Subcutaneous adipose tissue (tissue), 4 donors: ENCODE data around the gene PBX1. TPM values are rescaled to one million over a fixed set of nuclear protein-coding genes. Genes with fewer than 3 reads are reported as not detected.

ENCODE experiments used
- total RNA-seq, 4 donors: library from RNA; depleted of rRNA; stranded (reverse); fragments of >200 nt; gene quantifications; one replicate each; pipeline ENCODE4 v1.1.0, GENCODE V29; 2016
- TF ChIP-seq, protein P1 (sequence below): fragments of 450-650 bp; IDR thresholded peaks from one replicate; pipeline ENCODE4 v1.5.1; 2016; ENCODE audit warnings: low read depth, mild to moderate bottlenecking, control low read depth, antibody characterized with exemption, moderate library complexity

PBX1 gene
- total RNA-seq, 4 donors from 2014 or later, result 36.5 to 61.1 (median 54.2) TPM

GRCh38 chr1:164564378-164564777 lies 5.4 kb downstream of the PBX1 start:
- TF ChIP-seq, protein P1, sequence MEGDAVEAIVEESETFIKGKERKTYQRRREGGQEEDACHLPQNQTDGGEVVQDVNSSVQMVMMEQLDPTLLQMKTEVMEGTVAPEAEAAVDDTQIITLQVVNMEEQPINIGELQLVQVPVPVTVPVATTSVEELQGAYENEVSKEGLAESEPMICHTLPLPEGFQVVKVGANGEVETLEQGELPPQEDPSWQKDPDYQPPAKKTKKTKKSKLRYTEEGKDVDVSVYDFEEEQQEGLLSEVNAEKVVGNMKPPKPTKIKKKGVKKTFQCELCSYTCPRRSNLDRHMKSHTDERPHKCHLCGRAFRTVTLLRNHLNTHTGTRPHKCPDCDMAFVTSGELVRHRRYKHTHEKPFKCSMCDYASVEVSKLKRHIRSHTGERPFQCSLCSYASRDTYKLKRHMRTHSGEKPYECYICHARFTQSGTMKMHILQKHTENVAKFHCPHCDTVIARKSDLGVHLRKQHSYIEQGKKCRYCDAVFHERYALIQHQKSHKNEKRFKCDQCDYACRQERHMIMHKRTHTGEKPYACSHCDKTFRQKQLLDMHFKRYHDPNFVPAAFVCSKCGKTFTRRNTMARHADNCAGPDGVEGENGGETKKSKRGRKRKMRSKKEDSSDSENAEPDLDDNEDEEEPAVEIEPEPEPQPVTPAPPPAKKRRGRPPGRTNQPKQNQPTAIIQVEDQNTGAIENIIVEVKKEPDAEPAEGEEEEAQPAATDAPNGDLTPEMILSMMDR, result no peak

- TF ChIP-seq, protein P1, result no peak
These were observed 6.4 kb downstream of the PBX1 start for GRCh38 chr1:164565357-164565756.

DNA sequence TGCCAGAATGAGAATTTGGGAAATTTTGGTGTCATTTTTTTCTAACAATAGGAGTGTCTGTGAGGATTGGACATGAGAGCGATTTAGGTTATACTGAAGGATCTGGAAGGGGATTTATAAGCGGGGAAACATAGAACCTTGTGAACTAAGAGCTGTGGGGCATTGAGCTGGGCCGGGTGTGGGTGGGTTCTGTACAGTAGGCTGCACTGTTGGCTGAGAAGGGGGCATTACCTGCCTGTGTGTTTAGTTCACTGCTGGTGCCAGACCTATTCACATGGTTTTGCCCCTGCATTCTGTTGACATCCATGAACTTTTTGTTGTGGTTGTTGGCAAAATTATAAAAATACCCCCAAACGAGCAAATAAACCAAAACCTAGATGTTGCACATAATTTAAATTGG lies 8.8 kb downstream of the PBX1 start:
- TF ChIP-seq, protein P1, result no peak

DNA sequence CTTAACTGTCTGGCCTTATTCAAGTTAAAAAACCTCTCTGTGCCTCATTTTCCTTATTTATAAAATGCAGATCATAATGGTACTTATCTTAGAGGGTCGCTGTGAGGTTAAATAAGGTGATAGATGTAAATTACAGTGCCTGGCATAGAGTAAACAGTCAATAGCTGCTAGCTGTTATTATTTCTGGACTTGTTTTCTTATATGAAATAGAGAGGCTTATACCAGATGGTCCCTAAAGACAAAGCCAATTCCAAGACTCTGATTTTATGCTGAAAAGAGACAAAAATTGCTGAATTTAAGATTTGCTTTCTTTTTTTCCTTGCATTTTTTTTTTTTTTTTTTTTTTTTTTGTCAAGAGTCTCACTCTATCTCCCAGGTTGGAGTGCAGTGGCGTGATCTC lies 10.3 kb downstream of the PBX1 start:
- TF ChIP-seq, protein P1, result no peak

- TF ChIP-seq, protein P1, result no peak
These were observed 10.9 kb downstream of the PBX1 start for GRCh38 chr1:164569866-164570265.

DNA sequence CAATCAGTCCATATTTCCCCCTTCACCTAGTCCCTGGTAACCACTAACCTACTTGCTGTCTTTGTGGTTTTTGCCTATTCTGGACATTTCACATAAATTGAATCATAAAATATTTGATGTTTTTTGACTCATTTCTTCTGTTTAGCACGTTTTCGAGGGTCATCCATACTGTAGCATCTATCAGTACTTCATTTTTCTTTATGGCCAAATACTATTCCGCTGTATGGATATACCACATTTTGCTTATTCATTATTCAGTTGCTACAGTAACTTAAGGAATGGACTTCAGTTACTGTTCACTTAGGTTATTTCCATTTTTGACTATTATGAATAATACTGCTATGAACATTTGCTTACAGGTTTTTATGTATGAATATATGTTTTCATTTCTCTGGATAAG lies 12.3 kb downstream of the PBX1 start:
- TF ChIP-seq, protein P1, result no peak

DNA sequence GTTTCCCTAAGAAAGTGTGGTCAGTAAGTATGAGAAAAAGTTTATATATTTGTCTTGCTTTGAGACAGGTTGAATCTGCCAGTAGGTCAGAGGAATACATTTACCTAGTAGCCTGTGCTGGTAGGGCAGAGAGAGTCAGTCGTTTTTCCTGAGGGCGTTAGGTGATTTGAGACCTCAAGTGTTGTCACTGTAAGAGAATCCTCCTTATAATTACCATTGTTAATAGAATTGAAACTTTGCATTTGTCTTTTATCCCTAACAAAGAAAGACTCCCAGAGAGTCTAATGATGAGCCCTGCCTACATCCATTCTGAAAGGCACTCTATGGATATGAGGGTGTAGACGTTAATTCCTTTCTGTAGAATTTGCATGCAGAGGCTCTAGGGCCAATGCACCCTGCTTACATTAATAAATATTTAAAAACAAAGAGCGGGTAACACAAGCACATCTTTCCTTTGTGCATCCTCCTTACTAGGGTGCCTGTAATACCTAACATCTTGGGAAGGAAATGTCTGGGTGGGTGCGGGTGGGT lies 16.4 kb downstream of the PBX1 start:
- TF ChIP-seq, protein P1, result no peak
